Liver (tissue), 3 donors: ENCODE results near the gene RASGRF2.

Source experiments
- EGR1 ChIP-seq, 2 donors: IDR thresholded peaks; 2 replicates each; pipeline ENCODE4 v1.6.1; 2016 to 2018; ENCODE audit warnings: antibody characterized with exemption in 2 of 2, low read depth in 2 of 2
- FOXA1 ChIP-seq: IDR thresholded peaks from 2 replicates; pipeline ENCODE4 v1.6.1; 2016; ENCODE audit warnings: antibody characterized with exemption
- GABPA ChIP-seq, 2 donors: IDR thresholded peaks in 1 of 2; conservative IDR thresholded peaks in 1 of 2; 2 replicates each; pipeline ENCODE4 v1.6.1; 2016; ENCODE audit warnings: antibody characterized with exemption in 2 of 2, mild to moderate bottlenecking in 1 of 2, moderate library complexity in 1 of 2
- JUND ChIP-seq, 2 donors: IDR thresholded peaks; 2 replicates each; pipeline ENCODE4 v1.6.1; 2016; ENCODE audit warnings: antibody characterized with exemption in 2 of 2
- SP1 ChIP-seq: IDR thresholded peaks from 2 replicates; pipeline ENCODE4 v1.6.1; 2018; ENCODE audit warnings: antibody characterized with exemption, mild to moderate bottlenecking
- TF ChIP-seq, protein P1 (sequence below): fragments of 150-350 bp; IDR thresholded peaks from 2 replicates; pipeline ENCODE4 v1.5.1; 2017; ENCODE audit warnings: improper control_type of control experiment, low read depth, low read length; ENCODE audit not compliant: missing input control
- TF ChIP-seq, protein P2 (sequence below): IDR thresholded peaks from 2 replicates; pipeline ENCODE4 v1.6.1; 2016; ENCODE audit warnings: antibody characterized with exemption
- TF ChIP-seq, protein P3 (sequence below): IDR thresholded peaks from 2 replicates; pipeline ENCODE4 v1.6.1; 2016; ENCODE audit warnings: antibody characterized with exemption
- donor health status: healthy.
- donor health status: healthy.

DNA sequence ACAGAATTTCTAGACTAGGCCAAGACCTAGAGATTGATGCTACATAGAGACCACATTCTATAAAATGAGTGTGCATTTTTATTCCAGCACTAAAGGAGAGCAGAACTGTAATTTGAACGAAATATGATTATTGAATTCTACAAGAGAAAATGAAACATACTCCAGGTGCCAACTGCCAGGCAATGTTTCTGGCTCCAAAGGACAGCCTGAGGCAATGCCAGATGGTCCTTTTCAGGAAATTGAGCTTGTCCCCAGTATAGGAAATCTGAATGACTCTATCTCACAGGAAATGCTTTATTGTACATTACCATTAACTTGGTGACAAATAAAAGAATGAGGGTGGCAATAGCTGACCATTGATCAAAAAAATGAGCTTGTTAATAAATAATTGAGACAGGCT is 28.8 kb upstream of the RASGRF2 start:
- TF ChIP-seq, protein P1, sequence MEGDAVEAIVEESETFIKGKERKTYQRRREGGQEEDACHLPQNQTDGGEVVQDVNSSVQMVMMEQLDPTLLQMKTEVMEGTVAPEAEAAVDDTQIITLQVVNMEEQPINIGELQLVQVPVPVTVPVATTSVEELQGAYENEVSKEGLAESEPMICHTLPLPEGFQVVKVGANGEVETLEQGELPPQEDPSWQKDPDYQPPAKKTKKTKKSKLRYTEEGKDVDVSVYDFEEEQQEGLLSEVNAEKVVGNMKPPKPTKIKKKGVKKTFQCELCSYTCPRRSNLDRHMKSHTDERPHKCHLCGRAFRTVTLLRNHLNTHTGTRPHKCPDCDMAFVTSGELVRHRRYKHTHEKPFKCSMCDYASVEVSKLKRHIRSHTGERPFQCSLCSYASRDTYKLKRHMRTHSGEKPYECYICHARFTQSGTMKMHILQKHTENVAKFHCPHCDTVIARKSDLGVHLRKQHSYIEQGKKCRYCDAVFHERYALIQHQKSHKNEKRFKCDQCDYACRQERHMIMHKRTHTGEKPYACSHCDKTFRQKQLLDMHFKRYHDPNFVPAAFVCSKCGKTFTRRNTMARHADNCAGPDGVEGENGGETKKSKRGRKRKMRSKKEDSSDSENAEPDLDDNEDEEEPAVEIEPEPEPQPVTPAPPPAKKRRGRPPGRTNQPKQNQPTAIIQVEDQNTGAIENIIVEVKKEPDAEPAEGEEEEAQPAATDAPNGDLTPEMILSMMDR = no peak
- TF ChIP-seq FOXA1 (no peak), JUND (IDR thresholded peaks at IDR 0.05) (no peak), GABPA (IDR thresholded peaks at IDR 0.05 in 1 of 2, conservative IDR thresholded peaks at IDR 0.05 in 1 of 2) (no peak), EGR1 (IDR thresholded peaks at IDR 0.05; ENCODE audit: low read depth in 2 of 2) (no peak), SP1 (no peak)
- TF ChIP-seq, protein P2, sequence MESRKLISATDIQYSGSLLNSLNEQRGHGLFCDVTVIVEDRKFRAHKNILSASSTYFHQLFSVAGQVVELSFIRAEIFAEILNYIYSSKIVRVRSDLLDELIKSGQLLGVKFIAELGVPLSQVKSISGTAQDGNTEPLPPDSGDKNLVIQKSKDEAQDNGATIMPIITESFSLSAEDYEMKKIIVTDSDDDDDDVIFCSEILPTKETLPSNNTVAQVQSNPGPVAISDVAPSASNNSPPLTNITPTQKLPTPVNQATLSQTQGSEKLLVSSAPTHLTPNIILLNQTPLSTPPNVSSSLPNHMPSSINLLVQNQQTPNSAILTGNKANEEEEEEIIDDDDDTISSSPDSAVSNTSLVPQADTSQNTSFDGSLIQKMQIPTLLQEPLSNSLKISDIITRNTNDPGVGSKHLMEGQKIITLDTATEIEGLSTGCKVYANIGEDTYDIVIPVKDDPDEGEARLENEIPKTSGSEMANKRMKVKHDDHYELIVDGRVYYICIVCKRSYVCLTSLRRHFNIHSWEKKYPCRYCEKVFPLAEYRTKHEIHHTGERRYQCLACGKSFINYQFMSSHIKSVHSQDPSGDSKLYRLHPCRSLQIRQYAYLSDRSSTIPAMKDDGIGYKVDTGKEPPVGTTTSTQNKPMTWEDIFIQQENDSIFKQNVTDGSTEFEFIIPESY = no peak
- TF ChIP-seq, protein P3, sequence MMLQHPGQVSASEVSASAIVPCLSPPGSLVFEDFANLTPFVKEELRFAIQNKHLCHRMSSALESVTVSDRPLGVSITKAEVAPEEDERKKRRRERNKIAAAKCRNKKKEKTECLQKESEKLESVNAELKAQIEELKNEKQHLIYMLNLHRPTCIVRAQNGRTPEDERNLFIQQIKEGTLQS = no peak
